HepG2 (cell line): ENCODE measurements around the gene CAND2. TPM values are rescaled to one million over a fixed set of nuclear protein-coding genes. Genes with fewer than 3 reads are reported as not detected.
A peak's percentile ranks its signal among the peaks of the same experiment; 100 is the strongest.

ENCODE experiments used
- ATAC-seq: fragments of 200-7000 bp; cut with Tn5 transposase; 3 replicates; pipeline ENCODE4 v1.9.1; 2020; ENCODE audit warnings: mild to moderate bottlenecking, moderate library complexity
- BruUV-seq: library from RNA; stranded (reverse); fragments of 400-500 nt; replicated peaks from 2 replicates; lab custom pipeline; 2021; lab: Mats Ljungman, UMichigan
- CTCF ChIA-PET: fragments of 300-600 bp; formaldehyde crosslinking; extraction: SDS; loops from one replicate; lab custom pipeline; 2021; ENCODE audit warnings: low total read pairs, inconsistent platforms, low intra/inter-chr PET ratio; lab: Yijun Ruan, JAX
- POLR2A ChIA-PET: fragments of 350-600 bp; sonication (Branson Sonifier 250); formaldehyde crosslinking; loops from one replicate; lab custom pipeline; 2020; ENCODE audit warnings: antibody characterized with exemption, inconsistent platforms; lab: Yijun Ruan, JAX
- DNase-seq: peaks from one replicate; pipeline ENCODE4 v3.0.0-alpha.2; 2015; ENCODE audit warnings: low spot score
- FAIRE-seq: peaks from 3 replicates; lab custom pipeline; 2011; peaks lifted over from hg19 to GRCh38; lab: Jason Lieb, UNC
- H2AFZ ChIP-seq: one replicate; pipeline ENCODE4 v1.6.1; 2011; ENCODE audit warnings: low read length, inconsistent platforms
- H3K27ac ChIP-seq: fragments of 300-600 bp; 3 replicates; pipeline ENCODE4 v1.8.0; 2011; ENCODE audit warnings: mixed run types, mild to moderate bottlenecking, mixed read lengths, low read length, inconsistent platforms; ENCODE audit not compliant: insufficient read depth; ENCODE audit errors: extremely low read length
- H3K27me3 ChIP-seq, 2 experiments: fragments of 200-600 bp in 1 of 2; 2 replicates in 1 of 2; 3 replicates in 1 of 2; pipeline versions ENCODE4 v1.6.0 to v1.8.0; 2011; ENCODE audit warnings: low read length in 2 of 2, mild to moderate bottlenecking in 2 of 2, moderate library complexity in 2 of 2, inconsistent platforms in 1 of 2; ENCODE audit not compliant: insufficient read depth in 2 of 2, control insufficient read depth in 1 of 2
- H3K36me3 ChIP-seq, 2 experiments: fragments of 200-600 bp in 1 of 2; replicated peaks in 1 of 2; 2 replicates in 1 of 2; 3 replicates in 1 of 2; pipeline versions ENCODE4 v1.5.1 to v1.8.0; 2011; ENCODE audit warnings: low read length in 2 of 2, inconsistent platforms in 1 of 2; ENCODE audit not compliant: insufficient read depth in 2 of 2, control insufficient read depth in 1 of 2
- H3K4me1 ChIP-seq: 2 replicates; pipeline ENCODE4 v1.5.1; 2012; ENCODE audit warnings: low read length, inconsistent platforms; ENCODE audit not compliant: insufficient read depth
- H3K4me2 ChIP-seq: 2 replicates; pipeline ENCODE4 v1.6.0; 2011; ENCODE audit warnings: low read depth, low read length, inconsistent platforms
- H3K4me3 ChIP-seq, 3 experiments: fragments of 200-600 bp in 1 of 3; sonication (generic), shearing (Covaris generic) in 1 of 3; replicated peaks in 1 of 3; 2 replicates each; pipeline ENCODE4 v1.5.1; 2011 to 2016; ENCODE audit warnings: low read length in 3 of 3, inconsistent platforms in 2 of 3, low read depth in 2 of 3, mild to moderate bottlenecking in 2 of 3, control low read depth in 1 of 3, mixed read lengths in 1 of 3; ENCODE audit not compliant: insufficient read depth in 1 of 3
- H3K79me2 ChIP-seq: one replicate; pipeline ENCODE4 v1.6.1; 2011; ENCODE audit warnings: low read length, inconsistent platforms; ENCODE audit not compliant: insufficient read depth
- H3K9ac ChIP-seq: 2 replicates; pipeline ENCODE4 v1.6.0; 2011; ENCODE audit warnings: mild to moderate bottlenecking, low read depth, low read length, inconsistent platforms; ENCODE audit not compliant: insufficient read depth
- H3K9me3 ChIP-seq: 2 replicates; pipeline ENCODE4 v1.5.1; 2012; ENCODE audit warnings: mild to moderate bottlenecking, low read length
- H4K20me1 ChIP-seq: 2 replicates; pipeline ENCODE4 v1.6.0; 2011; ENCODE audit warnings: inconsistent platforms, mild to moderate bottlenecking, low read length, moderate library complexity; ENCODE audit not compliant: insufficient read depth
- AKAP8 ChIP-seq: sonication (generic); formaldehyde crosslinking; IDR thresholded peaks from 2 replicates; pipeline ENCODE4 v1.5.1; 2020; ENCODE audit warnings: mild to moderate bottlenecking, missing genetic modification reagents
- ATAD3A ChIP-seq: sonication (generic); formaldehyde crosslinking; IDR thresholded peaks from 2 replicates; pipeline ENCODE4 v1.4.0; 2020; ENCODE audit warnings: missing genetic modification reagents
- HOXA7 ChIP-seq: sonication (generic); formaldehyde crosslinking; IDR thresholded peaks from 2 replicates; pipeline ENCODE4 v1.8.1; 2022; ENCODE audit warnings: mild to moderate bottlenecking, missing genetic modification reagents, moderate library complexity
- MBNL3 ChIP-seq: fragments of 250-450 bp; sonication (Bioruptor Pico); conservative IDR thresholded peaks from 2 replicates; pipeline ENCODE4 v1.8.0; 2022; ENCODE audit warnings: mild to moderate bottlenecking, inconsistent platforms
- NCOR1 ChIP-seq: fragments of 200-600 bp; sonication (generic); IDR thresholded peaks from 2 replicates; pipeline ENCODE4 v1.7.0; 2017; ENCODE audit warnings: antibody characterized with exemption, low read length, borderline replicate concordance
- PHF21A ChIP-seq: sonication (generic); formaldehyde crosslinking; IDR thresholded peaks from 2 replicates; pipeline ENCODE4 v1.5.0; 2020; ENCODE audit warnings: mild to moderate bottlenecking, missing genetic modification reagents
- RFX1 ChIP-seq: fragments of 450-650 bp; IDR thresholded peaks from 2 replicates; pipeline ENCODE4 v1.6.1; 2017
- SALL1 ChIP-seq: sonication (generic); formaldehyde crosslinking; IDR thresholded peaks from 2 replicates; pipeline ENCODE4 v1.8.0; 2022; ENCODE audit warnings: mild to moderate bottlenecking, missing genetic modification reagents
- SIN3B ChIP-seq: fragments of 150-350 bp; IDR thresholded peaks from 2 replicates; pipeline ENCODE4 v1.6.1; 2014; ENCODE audit warnings: low read length
- SRSF1 ChIP-seq: fragments of 200-400 bp; formaldehyde crosslinking; optimal IDR thresholded peaks from 2 replicates; pipeline ENCODE3; 2017; ENCODE audit warnings: mild to moderate bottlenecking, low read depth, low read length, moderate library complexity
- ZBTB2 ChIP-seq: sonication (generic); formaldehyde crosslinking; IDR thresholded peaks from 2 replicates; pipeline ENCODE4 v1.8.0; 2022; ENCODE audit warnings: low read depth, missing genetic modification reagents
- ZNF513 ChIP-seq: sonication (generic); formaldehyde crosslinking; conservative IDR thresholded peaks from 2 replicates; pipeline ENCODE4 v1.5.0; 2020; ENCODE audit warnings: missing genetic modification reagents
- ZNF549 ChIP-seq: sonication (generic); formaldehyde crosslinking; IDR thresholded peaks from 2 replicates; pipeline ENCODE4 v1.5.0; 2020; ENCODE audit warnings: missing genetic modification reagents
- WGBS: methylation state at CpG from one replicate; pipeline ENCODE4 v1.1.6; 2017; ENCODE audit warnings: low lambda C conversion rate; 5-methylcytosine and 5-hydroxymethylcytosine counted together
- in situ Hi-C: cut with HindIII; loops from 2 replicates; pipeline ENCODE4 v1.10.0; 2017; ENCODE audit warnings: low pct_unique_long_range_greater_than_20kb; ENCODE audit not compliant: extremely low pct_ligation_motif_present
- intact Hi-C: fragments of 100-400 bp; cut with micrococcal nuclease; formaldehyde crosslinking; loops from one replicate; pipeline ENCODE4 v1.10.0; 2022; ENCODE audit not compliant: unreplicated experiment
- polyA plus RNA-seq, 8 experiments: library from polyadenylated mRNA; depleted of rRNA in 3 of 8; stranded (reverse) in 7 of 8; unstranded in 1 of 8; fragments of >200 nt; fragmentation: Illumina TruSeq in 4 of 8; extraction: Trizol in 4 of 8; gene quantifications; 2 replicates each; pipeline versions ENCODE4 v1.2.1 to v1.2.3, GENCODE V29; 2011 to 2016; ENCODE audit warnings: low read depth in 4 of 8, missing spikeins in 1 of 8, mixed read lengths in 1 of 8; ENCODE audit not compliant: insufficient read depth in 1 of 8
- total RNA-seq, 5 experiments: library from RNA; depleted of rRNA; stranded (reverse); fragments of >200 nt; fragmentation: Illumina TruSeq; extraction: Trizol; gene quantifications; 2 replicates each; pipeline ENCODE4 v1.2.3, GENCODE V29; 2016; ENCODE audit warnings: low read depth in 1 of 5
- TF ChIP-seq, protein P1 (sequence below): sonication (generic); formaldehyde crosslinking; IDR thresholded peaks from 2 replicates; pipeline ENCODE4 v1.4.0; 2020; ENCODE audit warnings: missing genetic modification reagents, borderline replicate concordance

Gene CAND2
- total and polyA plus RNA-seq, 2 of the 13 experiments (the other 11 are each of a cell fraction or from before 2014, with no cell fraction given) = 0.01 TPM; not detected in 1

DNA sequence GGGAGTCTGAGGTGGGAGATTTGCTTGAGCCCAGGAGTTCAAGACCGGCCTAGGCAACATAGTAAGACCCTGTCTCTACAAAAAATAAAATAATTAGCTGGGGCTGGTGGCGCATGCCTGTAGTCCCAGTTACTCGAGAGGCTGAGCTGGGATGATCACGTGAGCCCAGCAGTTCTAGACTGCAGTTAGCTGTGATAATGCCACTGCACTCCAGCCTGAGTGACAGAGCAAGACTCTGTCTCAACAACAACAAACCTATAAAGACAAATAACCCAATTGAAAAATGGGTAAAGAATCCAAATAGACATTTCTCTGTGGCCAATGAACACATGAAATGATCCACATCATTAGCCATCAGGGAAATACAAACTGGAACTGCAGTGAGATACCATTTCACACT lies 46.0 kb downstream of the CAND2 start:
- FAIRE-seq (no peak), ATAC-seq (no peak), DNase-seq (no peak)
- TF ChIP-seq ATAD3A (CRISPR knock-in tag) = no peak
- TF ChIP-seq, protein P1, sequence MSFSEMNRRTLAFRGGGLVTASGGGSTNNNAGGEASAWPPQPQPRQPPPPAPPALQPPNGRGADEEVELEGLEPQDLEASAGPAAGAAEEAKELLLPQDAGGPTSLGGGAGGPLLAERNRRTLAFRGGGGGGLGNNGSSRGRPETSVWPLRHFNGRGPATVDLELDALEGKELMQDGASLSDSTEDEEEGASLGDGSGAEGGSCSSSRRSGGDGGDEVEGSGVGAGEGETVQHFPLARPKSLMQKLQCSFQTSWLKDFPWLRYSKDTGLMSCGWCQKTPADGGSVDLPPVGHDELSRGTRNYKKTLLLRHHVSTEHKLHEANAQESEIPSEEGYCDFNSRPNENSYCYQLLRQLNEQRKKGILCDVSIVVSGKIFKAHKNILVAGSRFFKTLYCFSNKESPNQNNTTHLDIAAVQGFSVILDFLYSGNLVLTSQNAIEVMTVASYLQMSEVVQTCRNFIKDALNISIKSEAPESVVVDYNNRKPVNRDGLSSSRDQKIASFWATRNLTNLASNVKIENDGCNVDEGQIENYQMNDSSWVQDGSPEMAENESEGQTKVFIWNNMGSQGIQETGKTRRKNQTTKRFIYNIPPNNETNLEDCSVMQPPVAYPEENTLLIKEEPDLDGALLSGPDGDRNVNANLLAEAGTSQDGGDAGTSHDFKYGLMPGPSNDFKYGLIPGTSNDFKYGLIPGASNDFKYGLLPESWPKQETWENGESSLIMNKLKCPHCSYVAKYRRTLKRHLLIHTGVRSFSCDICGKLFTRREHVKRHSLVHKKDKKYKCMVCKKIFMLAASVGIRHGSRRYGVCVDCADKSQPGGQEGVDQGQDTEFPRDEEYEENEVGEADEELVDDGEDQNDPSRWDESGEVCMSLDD = no peak
- no peak for TF ChIP-seq PHF21A (CRISPR knock-in tag)
- no peak for TF ChIP-seq SALL1 (CRISPR knock-in tag)
- no peak for TF ChIP-seq MBNL3 (CRISPR knock-in tag)
- 82% methylated on average over 4 of the region's 4 CpGs for WGBS
- Histone ChIP-seq H3K4me3 (no peak overlapping the region), H3K9me3 (no peaks in the 10 kb centered on the region), H3K27me3 (no peaks in the 10 kb centered on the region; a peak in 1 of 5 replicates), H3K9ac (no peak overlapping the region), H4K20me1 (peaks cover 34% of the 10 kb centered on the region), H3K36me3 (peaks cover 8 to 28% of the 10 kb centered on the region in 2 experiments), H3K27ac (no peak overlapping the region), H3K4me2 (peak overlapping the region; percentile 98; the same call in 1 of the 2 replicates), H2AFZ (no peak overlapping the region), H3K79me2 (peaks cover 39% of the 10 kb centered on the region), H3K4me1 (peaks cover 56% of the 10 kb centered on the region)
- CTCF ChIA-PET = interaction anchor here (1.3 to 1.4 kb wide), 2 partner anchors 25 to 50 kb away, joined by 3 to 7 read pairs; no protein-coding TSS in a partner anchor
- in situ Hi-C loops (no loop called here), intact Hi-C loops (no loop called here)
- no TSS peak for BruUV-seq
- POLR2A ChIA-PET = interaction anchor here (1.8 kb wide), 1 partner anchor 151 kb away, joined by 5 read pairs; no protein-coding TSS in a partner anchor

DNA sequence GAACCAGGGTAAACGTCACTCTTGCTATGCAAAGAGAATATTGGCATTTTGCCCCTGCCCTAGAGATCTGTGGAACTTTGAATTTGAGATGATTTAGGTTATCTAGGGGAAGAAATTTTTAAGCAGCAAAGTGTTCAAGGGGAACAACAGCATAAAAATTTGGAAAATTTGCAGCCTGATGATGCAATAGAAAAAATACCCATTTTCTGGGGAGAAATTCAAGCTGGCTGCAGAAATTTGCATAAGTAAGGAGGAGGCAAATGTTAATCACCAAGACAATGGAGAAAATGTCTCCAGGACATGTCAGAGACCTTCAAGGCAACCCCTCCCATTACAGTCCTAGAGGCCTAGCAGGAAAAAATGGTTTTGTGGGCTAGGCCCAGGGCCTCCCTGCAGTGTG lies 49.3 kb downstream of the CAND2 start:
- 4% methylated on average over 1 of the region's 1 CpG for WGBS
- Histone ChIP-seq H3K36me3 (no peaks in the 10 kb centered on the region), H3K9me3 (no peaks in the 10 kb centered on the region), H3K27me3 (no peaks in the 10 kb centered on the region; a peak in 1 of 5 replicates), H3K4me2 (no peak overlapping the region), H3K4me1 (peaks cover 29% of the 10 kb centered on the region), H2AFZ (no peak overlapping the region), H3K79me2 (peaks cover 6% of the 10 kb centered on the region), H3K9ac (no peak overlapping the region), H3K4me3 (no peak overlapping the region), H3K27ac (no peak overlapping the region), H4K20me1 (0 out of 2 replicates have a peak, but pooled peaks cover 5% of the 10 kb centered on the region)
- no peak for ATAC-seq
- no TSS peak for BruUV-seq
- DNase-seq = no peak
- POLR2A ChIA-PET = interaction anchor here (0.6 to 1.5 kb wide), 3 partner anchors 10 to 291 kb away, joined by 3 to 10 read pairs (median 4); no protein-coding TSS in a partner anchor
- in situ Hi-C loops = no loop called here
- CTCF ChIA-PET = no interaction called here
- intact Hi-C loops = no loop called here
- FAIRE-seq = no peak
- no peak for TF ChIP-seq HOXA7
- no peak for TF ChIP-seq ZNF513 (CRISPR knock-in tag)
- no peak for TF ChIP-seq SIN3B
- TF ChIP-seq SRSF1 = no peak
- no peak for TF ChIP-seq ZNF549 (CRISPR knock-in tag)
- TF ChIP-seq ZBTB2 (CRISPR knock-in tag) = no peak
- TF ChIP-seq RFX1 = no peak
- TF ChIP-seq AKAP8 = no peak
- TF ChIP-seq NCOR1 = no peak
